Activated naive CD4-positive, alpha-beta T cell treated with anti-CD3 and anti-CD28 coated beads for 36 hours (primary cell): ENCODE data around the gene TATDN3. TPM values are rescaled to one million over a fixed set of nuclear protein-coding genes. Genes with fewer than 3 reads are reported as not detected.

Experiments
- CTCF ChIA-PET: fragments of 350-600 bp; sonication (Branson Sonifier 250); formaldehyde crosslinking; loops from one replicate; lab custom pipeline; 2021; ENCODE audit warnings: antibody characterized with exemption; lab: Charles Lee
- DNase-seq: peaks from one replicate; pipeline ENCODE4 v3.0.0-alpha.2; 2020
- H3K27ac Mint-ChIP-seq: one replicate; pipeline ENCODE4 v1.8.0; 2021; ENCODE audit warnings: mild to moderate bottlenecking, mixed read lengths
- H3K27me3 Mint-ChIP-seq: one replicate; pipeline ENCODE4 v1.8.0; 2021; ENCODE audit warnings: low read depth, mixed read lengths
- H3K36me3 Mint-ChIP-seq: one replicate; pipeline ENCODE4 v1.8.0; 2021; ENCODE audit warnings: low read depth, mixed read lengths
- H3K4me1 Mint-ChIP-seq: one replicate; pipeline ENCODE4 v1.8.0; 2021; ENCODE audit warnings: low read depth, mixed read lengths
- H3K4me3 Mint-ChIP-seq: one replicate; pipeline ENCODE4 v1.8.0; 2021; ENCODE audit warnings: mild to moderate bottlenecking, moderate library complexity, mixed read lengths
- H3K9me3 Mint-ChIP-seq: one replicate; pipeline ENCODE4 v1.8.0; 2021; ENCODE audit warnings: mixed read lengths
- intact Hi-C: fragments of 100-400 bp; cut with micrococcal nuclease; formaldehyde crosslinking; loops from one replicate; pipeline ENCODE4 v1.15.1; 2023
- total RNA-seq, 2 experiments: library from RNA; stranded (reverse); gene quantifications; one replicate each; pipeline ENCODE4 v1.2.3, GENCODE V29; 2021

TATDN3 gene
- total RNA-seq, 2 experiments from 2014 or later: 14.9 to 16.9 TPM

DNA sequence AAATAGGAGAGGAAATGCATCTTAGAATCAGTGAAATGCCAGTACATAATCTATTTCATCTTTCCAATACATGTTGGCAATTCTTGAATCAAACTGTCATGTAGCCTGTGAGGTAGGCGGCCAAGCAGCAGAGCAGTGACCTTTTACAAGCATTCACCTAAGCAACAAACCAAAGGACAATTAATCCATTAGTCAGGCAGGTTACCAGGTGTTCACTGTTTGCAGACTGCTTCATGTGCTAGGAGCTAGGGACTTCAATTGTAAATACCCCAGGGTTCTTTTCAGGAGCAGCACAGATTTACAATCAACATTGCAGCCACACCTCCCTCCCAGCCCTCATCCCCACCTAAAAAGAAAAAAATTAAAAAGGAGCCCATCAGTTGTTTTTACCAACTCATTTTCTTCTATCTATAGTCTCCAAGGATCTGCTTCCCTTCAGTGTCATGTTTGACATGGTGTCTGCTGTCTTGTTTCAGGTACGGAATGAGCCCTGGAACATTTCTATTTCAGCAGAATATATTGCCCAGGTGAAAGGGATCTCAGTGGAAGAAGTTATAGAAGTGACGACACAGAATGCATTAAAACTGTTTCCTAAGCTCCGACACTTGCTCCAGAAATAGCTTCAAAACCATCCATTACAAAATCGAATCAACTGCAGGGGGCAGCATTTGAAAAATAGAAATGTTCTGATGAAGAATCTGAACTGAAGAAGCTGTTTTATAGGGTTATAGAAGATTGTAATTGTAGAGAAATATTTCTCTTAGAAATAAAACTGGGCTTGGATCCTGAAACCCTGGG is 23.0 kb downstream of the TATDN3 start:
- Mint-ChIP-seq H3K27me3 (no peaks in the 10 kb centered on the region), H3K4me3 (no peak overlapping the region), H3K4me1 (peaks cover 3% of the 10 kb centered on the region), H3K9me3 (no peaks in the 10 kb centered on the region), H3K27ac (no peak overlapping the region), H3K36me3 (peaks cover 2% of the 10 kb centered on the region)
- DNase-seq: peak; percentile 30
- intact Hi-C loops: loop anchor here (1.0 kb wide), 1 partner anchor 181 kb away; no protein-coding TSS in a partner anchor
- CTCF ChIA-PET: interaction anchor here (0.6 to 1.9 kb wide), 8 partner anchors 18 to 206 kb away, joined by 3 to 17 read pairs (median 4); no protein-coding TSS in a partner anchor

DNA sequence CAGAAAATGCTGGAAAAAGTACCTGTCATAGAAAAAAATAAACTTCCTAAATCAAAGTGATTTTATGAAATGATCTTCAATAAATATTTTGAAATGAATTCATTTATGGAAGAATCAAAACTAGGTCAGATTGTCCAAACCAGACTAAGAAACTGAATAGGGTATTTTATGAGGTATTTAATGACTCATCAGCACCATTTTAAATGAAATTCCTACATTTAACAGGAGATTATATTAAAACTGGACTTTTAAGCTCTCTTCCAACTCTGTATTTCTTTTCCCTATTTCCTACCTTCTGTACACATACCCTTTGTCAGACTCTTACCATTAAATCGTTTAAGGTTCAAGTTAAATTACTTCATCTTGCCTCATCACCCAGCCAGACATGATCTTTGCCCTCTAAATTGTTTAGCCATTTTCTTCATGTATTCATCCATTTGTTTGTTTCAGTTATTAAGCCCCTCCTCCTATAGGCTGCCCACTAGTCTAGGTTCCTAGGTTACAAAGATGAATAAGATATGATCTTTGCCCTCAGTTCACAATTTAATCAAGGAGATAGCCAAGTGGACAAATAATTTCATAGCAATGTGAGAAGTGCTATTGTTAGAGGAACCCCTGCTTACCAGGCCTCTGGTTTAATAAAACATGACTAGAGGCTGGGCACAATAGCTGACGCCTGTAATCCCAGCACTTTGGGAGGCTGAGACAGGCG is 25.0 kb downstream of the TATDN3 start:
- no peaks in the 10 kb centered on the region for H3K36me3 Mint-ChIP-seq
- H3K27ac Mint-ChIP-seq: no peak overlapping the region
- CTCF ChIA-PET: interaction anchor here (0.8 kb wide), 1 partner anchor 10 kb away, joined by 4 read pairs; no protein-coding TSS in a partner anchor
- DNase-seq: no peak
- intact Hi-C loops: no loop called here
- no peaks in the 10 kb centered on the region for H3K27me3 Mint-ChIP-seq
- H3K4me3 Mint-ChIP-seq: no peak overlapping the region
- no peaks in the 10 kb centered on the region for H3K9me3 Mint-ChIP-seq
- peaks cover 5% of the 10 kb centered on the region for H3K4me1 Mint-ChIP-seq

DNA sequence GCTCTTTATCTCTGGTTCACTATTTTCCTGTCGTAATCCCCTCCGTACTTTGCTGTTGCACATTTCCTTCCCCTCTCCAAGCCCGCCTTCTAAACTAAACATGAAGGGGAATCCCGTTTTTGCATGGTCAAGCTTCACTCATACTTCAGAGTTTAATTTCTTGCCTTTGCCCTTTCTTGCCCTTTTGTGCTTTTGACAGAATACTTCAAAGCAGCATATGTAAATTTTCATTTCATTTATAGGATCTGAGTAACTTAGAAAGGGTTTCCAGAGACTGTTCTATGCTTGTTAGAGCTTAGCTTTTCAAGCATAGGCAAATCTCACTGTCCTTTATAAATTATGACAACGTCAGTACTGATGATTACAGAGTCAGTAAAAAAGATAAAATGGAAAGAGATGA is 28.0 kb downstream of the TATDN3 start:
- H3K36me3 Mint-ChIP-seq: peaks cover 5% of the 10 kb centered on the region
- H3K27ac Mint-ChIP-seq: no peak overlapping the region
- H3K27me3 Mint-ChIP-seq: no peaks in the 10 kb centered on the region

DNA sequence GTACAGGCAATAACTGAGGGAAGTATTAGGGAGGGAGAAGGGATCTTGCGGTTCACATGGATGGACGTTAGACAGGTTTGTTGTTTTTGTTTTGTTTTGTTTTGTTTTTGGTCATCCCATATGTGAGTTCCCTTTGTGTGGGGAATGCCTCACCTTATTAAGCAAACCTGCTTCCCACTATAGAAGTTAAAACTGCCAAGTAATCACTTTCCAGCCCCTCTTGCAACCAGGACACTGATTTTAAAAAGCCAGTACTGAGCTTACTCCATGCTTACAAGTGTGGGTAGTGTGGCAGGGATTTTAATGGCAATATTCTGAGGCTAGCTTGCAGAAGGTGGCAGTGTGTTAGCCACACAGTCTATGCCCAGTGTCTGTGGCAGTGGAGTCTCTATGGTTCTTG is 29.3 kb downstream of the TATDN3 start:
- no peaks in the 10 kb centered on the region for H3K27me3 Mint-ChIP-seq
- peaks cover 7% of the 10 kb centered on the region for H3K36me3 Mint-ChIP-seq
- H3K4me3 Mint-ChIP-seq: no peak overlapping the region
- H3K4me1 Mint-ChIP-seq: peaks cover 5% of the 10 kb centered on the region
- H3K9me3 Mint-ChIP-seq: peaks cover 11% of the 10 kb centered on the region
- no peak overlapping the region for H3K27ac Mint-ChIP-seq
- no peak for DNase-seq
- CTCF ChIA-PET: interaction anchor here (1.2 kb wide), 1 partner anchor 15 kb away, joined by 5 read pairs; no protein-coding TSS in a partner anchor
- intact Hi-C loops: loop anchor here (5.0 kb wide), 1 partner anchor 36 kb away; the partner anchor contains the start of gene FLVCR1

More for the DNA sequence above, 28.0 kb downstream of the TATDN3 start:
- CTCF ChIA-PET: interaction anchor here (0.5 to 1.4 kb wide), 4 partner anchors 14 to 1684 kb away, joined by 3 to 5 read pairs (median 3); no protein-coding TSS in a partner anchor
- intact Hi-C loops: loop anchor here (5.0 kb wide), 1 partner anchor 38 kb away; the partner anchor contains the start of gene FLVCR1
- DNase-seq: no peak
- peaks cover 5% of the 10 kb centered on the region for H3K9me3 Mint-ChIP-seq
- H3K4me3 Mint-ChIP-seq: no peak overlapping the region
- H3K4me1 Mint-ChIP-seq: peaks cover 5% of the 10 kb centered on the region

DNA sequence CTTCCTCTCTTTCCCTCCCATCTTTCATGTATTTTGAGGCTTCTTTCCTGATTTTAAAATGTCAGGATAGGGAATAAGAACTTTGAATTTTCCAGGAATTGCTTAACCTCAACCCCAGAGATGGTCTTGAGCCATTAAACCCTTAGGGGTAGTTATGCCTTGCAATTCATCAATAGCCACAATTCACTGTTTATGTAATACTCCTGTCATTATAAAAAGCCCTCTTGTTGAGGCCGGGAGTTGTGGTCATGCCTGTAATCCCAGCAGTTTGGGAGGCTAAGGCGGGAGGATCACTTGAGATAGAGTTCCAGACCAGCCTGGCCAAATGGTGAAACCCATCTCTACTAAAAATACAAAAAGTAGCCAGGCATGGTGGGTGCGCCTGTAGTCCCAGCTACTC is 31.3 kb downstream of the TATDN3 start:
- DNase-seq: no peak
- CTCF ChIA-PET: no interaction called here
- Mint-ChIP-seq H3K9me3 (peaks cover 21% of the 10 kb centered on the region), H3K4me1 (peaks cover 5% of the 10 kb centered on the region), H3K27me3 (no peaks in the 10 kb centered on the region), H3K27ac (no peak overlapping the region), H3K36me3 (peaks cover 12% of the 10 kb centered on the region), H3K4me3 (no peak overlapping the region)
- intact Hi-C loops: loop anchor here (5.0 kb wide), 1 partner anchor 34 kb away; the partner anchor contains the start of gene FLVCR1

- Mint-ChIP-seq H3K27me3 (no peaks in the 10 kb centered on the region), H3K4me3 (no peak overlapping the region), H3K9me3 (peaks cover 21% of the 10 kb centered on the region), H3K27ac (no peak overlapping the region), H3K36me3 (peaks cover 12% of the 10 kb centered on the region), H3K4me1 (peaks cover 5% of the 10 kb centered on the region)
- CTCF ChIA-PET: no interaction called here
- DNase-seq: no peak
- intact Hi-C loops: loop anchor here (5.0 kb wide), 1 partner anchor 33 kb away; the partner anchor contains the start of gene FLVCR1
These were observed 32.5 kb downstream of the TATDN3 start for GRCh38 chr1:212824201-212824600.

- DNase-seq: no peak
- CTCF ChIA-PET: no interaction called here
- no peak overlapping the region for H3K27ac Mint-ChIP-seq
- no peak overlapping the region for H3K4me3 Mint-ChIP-seq
- no peaks in the 10 kb centered on the region for H3K27me3 Mint-ChIP-seq
- intact Hi-C loops: no loop called here
- peaks cover 21% of the 10 kb centered on the region for H3K9me3 Mint-ChIP-seq
- H3K4me1 Mint-ChIP-seq: no peaks in the 10 kb centered on the region
- H3K36me3 Mint-ChIP-seq: peaks cover 12% of the 10 kb centered on the region
These were observed 34.2 kb downstream of the TATDN3 start for GRCh38 chr1:212825798-212826452.

DNA sequence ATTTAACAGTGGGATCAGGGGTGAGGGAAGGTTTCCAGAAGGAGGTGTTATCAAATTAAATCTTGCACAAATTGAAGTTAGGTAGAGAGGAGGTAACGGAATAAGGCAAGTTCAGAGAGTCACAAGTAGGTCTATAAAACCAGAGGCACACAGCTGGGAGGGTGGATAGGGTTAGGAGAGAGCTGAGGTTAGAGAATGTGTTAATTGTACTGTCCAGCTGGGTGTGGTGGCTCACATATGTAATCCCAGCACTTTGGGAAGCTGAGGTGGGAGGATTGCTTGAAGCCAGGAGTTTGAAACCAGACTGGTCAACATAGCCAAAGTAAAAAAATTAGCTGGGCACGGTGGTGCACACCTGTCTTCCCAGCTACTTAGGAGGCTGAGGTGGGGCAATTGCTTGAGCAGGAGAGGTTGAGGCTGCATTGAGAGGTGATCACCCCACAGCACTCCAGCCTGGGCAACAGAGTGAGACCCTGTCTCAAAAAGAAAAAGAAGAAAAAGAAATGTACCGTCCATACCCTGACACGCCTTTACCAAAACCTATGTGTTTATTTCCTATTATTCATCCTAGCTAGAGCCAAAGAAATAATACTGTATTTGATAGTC is 35.6 kb downstream of the TATDN3 start:
- Mint-ChIP-seq H3K4me1 (no peaks in the 10 kb centered on the region), H3K27me3 (peaks cover 1% of the 10 kb centered on the region), H3K36me3 (peaks cover 12% of the 10 kb centered on the region), H3K4me3 (no peak overlapping the region), H3K9me3 (peaks cover 21% of the 10 kb centered on the region), H3K27ac (no peak overlapping the region)
- intact Hi-C loops: no loop called here
- DNase-seq: no peak
- CTCF ChIA-PET: interaction anchor here (0.6 to 1.3 kb wide), 2 partner anchors 9 to 10 kb away, joined by 3 to 4 read pairs; no protein-coding TSS in a partner anchor

GRCh38 chr1:212827831-212828278 is 36.2 kb downstream of the TATDN3 start:
- intact Hi-C loops: no loop called here
- H3K4me3 Mint-ChIP-seq: no peak overlapping the region
- CTCF ChIA-PET: interaction anchor here (0.7 to 1.3 kb wide), 2 partner anchors 11 to 33 kb away, joined by 3 to 4 read pairs; no protein-coding TSS in a partner anchor
- no peaks in the 10 kb centered on the region for H3K4me1 Mint-ChIP-seq
- peaks cover 21% of the 10 kb centered on the region for H3K9me3 Mint-ChIP-seq
- H3K36me3 Mint-ChIP-seq: peaks cover 12% of the 10 kb centered on the region
- H3K27me3 Mint-ChIP-seq: peaks cover 1% of the 10 kb centered on the region
- no peak overlapping the region for H3K27ac Mint-ChIP-seq
- DNase-seq: no peak

DNA sequence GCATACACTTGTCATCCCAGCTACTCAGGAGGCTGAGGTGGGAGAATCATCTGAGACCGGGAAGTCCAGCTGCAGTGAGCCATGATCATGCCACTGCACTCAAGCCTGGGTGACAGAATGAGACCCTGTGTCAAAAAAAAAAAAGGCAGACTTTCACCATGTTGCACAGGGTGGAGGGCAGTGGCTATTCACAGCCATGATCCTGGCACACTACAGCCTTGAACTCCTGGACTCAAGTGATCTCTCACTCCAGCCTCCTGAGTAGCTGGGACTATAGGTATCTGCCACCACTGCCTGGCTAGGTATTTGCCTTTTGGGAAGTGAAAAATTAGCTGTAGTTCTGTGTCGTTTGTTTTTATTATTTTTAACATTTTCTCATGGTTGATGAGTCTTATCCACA is 36.7 kb downstream of the TATDN3 start:
- Mint-ChIP-seq H3K9me3 (peaks cover 21% of the 10 kb centered on the region), H3K27ac (no peak overlapping the region), H3K4me1 (no peaks in the 10 kb centered on the region), H3K27me3 (peaks cover 1% of the 10 kb centered on the region), H3K4me3 (no peak overlapping the region), H3K36me3 (peaks cover 11% of the 10 kb centered on the region)
- CTCF ChIA-PET: interaction anchor here (0.7 kb wide), 1 partner anchor 32 kb away, joined by 3 read pairs; no protein-coding TSS in a partner anchor
- DNase-seq: no peak
- intact Hi-C loops: no loop called here
